Lung (tissue), 12 donors: Measurements from ENCODE around the gene ST3GAL3. TPM values are rescaled to one million over a fixed set of nuclear protein-coding genes. Genes with fewer than 3 reads are reported as not detected.

Source experiments
- ATAC-seq: fragments of 200-7000 bp; cut with Tn5 transposase; one replicate; pipeline ENCODE4 v1.9.1; 2020; ENCODE audit warnings: moderate number of reproducible peaks; ENCODE audit not compliant: insufficient read depth, low FRiP score
- DNase-seq, 3 donors: peaks; one replicate each; pipeline ENCODE4 v3.0.0-alpha.2; 2013 to 2017
- H3K27ac ChIP-seq, 2 donors: one replicate each; pipeline ENCODE4 v1.5.1; 2013; ENCODE audit warnings: mild to moderate bottlenecking in 2 of 2, moderate library complexity in 2 of 2, control low read depth in 1 of 2, inconsistent platforms in 1 of 2, low read depth in 1 of 2, low read length in 1 of 2
- H3K27me3 ChIP-seq, 3 donors: one replicate each; pipeline ENCODE4 v1.5.1; 2013; ENCODE audit warnings: low read length in 2 of 3; ENCODE audit not compliant: control insufficient read depth in 3 of 3, insufficient read depth in 3 of 3
- H3K36me3 ChIP-seq, 4 donors: one replicate each; pipeline ENCODE4 v1.5.1; 2013; ENCODE audit warnings: low read length in 4 of 4, mild to moderate bottlenecking in 1 of 4, moderate library complexity in 1 of 4; ENCODE audit not compliant: control insufficient read depth in 4 of 4, insufficient read depth in 4 of 4
- H3K4me1 ChIP-seq, 5 donors: one replicate each; pipeline ENCODE4 v1.5.1; 2013; ENCODE audit warnings: low read length in 5 of 5, mild to moderate bottlenecking in 2 of 5, moderate library complexity in 1 of 5; ENCODE audit not compliant: control insufficient read depth in 5 of 5, insufficient read depth in 5 of 5
- H3K4me3 ChIP-seq: one replicate; pipeline ENCODE4 v1.5.1; 2013; ENCODE audit warnings: mild to moderate bottlenecking, control low read depth, moderate library complexity
- H3K9ac ChIP-seq, 2 donors: one replicate each; pipeline ENCODE4 v1.5.1; 2013; ENCODE audit warnings: low read length in 2 of 2, control low read depth in 1 of 2; ENCODE audit not compliant: insufficient read depth in 1 of 2
- H3K9me3 ChIP-seq, 4 donors: one replicate each; pipeline ENCODE4 v1.5.1; 2013; ENCODE audit warnings: low read length in 3 of 4, mild to moderate bottlenecking in 1 of 4, moderate library complexity in 1 of 4; ENCODE audit not compliant: control insufficient read depth in 4 of 4, insufficient read depth in 3 of 4
- CTCF ChIP-seq: IDR thresholded peaks from 2 replicates; pipeline ENCODE4 v1.5.1; 2012; ENCODE audit warnings: mild to moderate bottlenecking; ENCODE audit errors: control extremely low read depth, extremely low read depth
- WGBS, 2 donors: extraction: QIAGEN DNeasy Blood & Tissue Kit; methylation state at CpG; one replicate each; pipeline ENCODE4 v1.1.7; 2013; 5-methylcytosine and 5-hydroxymethylcytosine counted together
- polyA plus RNA-seq, 2 donors: library from polyadenylated mRNA; stranded (reverse); fragments of 200-250 nt; gene quantifications; one replicate each; pipeline ENCODE4 v1.2.1, GENCODE V29; 2013
- total RNA-seq, 2 donors: library from RNA; depleted of rRNA in 1 of 2; stranded (reverse); fragments of >200 nt in 1 of 2; gene quantifications; one replicate each; pipeline ENCODE4 v1.2.1, GENCODE V29; 2014 to 2021
- donor health status: control.
- donor health status: control.
- donor health status: Bipolar disorder and iron deficiency.
- donor health status: healthy.
- donor health status: DM: yes; HTN: yes; CAD: no.

Gene ST3GAL3
- total and polyA plus RNA-seq, 4 donors: 8.4 to 28.0 (median 17.1) TPM

- H3K36me3 ChIP-seq: peaks cover 0 to 15% (median 0%) of the 10 kb centered on the region in 4 donors
- no peak for TF ChIP-seq CTCF
- ATAC-seq (no peak), DNase-seq (no peak)
- no peaks in the 10 kb centered on the region for H3K27me3 ChIP-seq
- WGBS, 2 donors: 93 to 95% methylated on average over 13 of the region's 13 CpGs
- H3K9me3 ChIP-seq: no peaks in the 10 kb centered on the region
- H3K4me3 ChIP-seq: no peak overlapping the region
- no peak overlapping the region for H3K9ac ChIP-seq
- H3K4me1 ChIP-seq: peaks cover 3 to 20% (median 13%) of the 10 kb centered on the region in 5 donors
- H3K27ac ChIP-seq: no peak overlapping the region
Observed at GRCh38 chr1:43949678-43950077, 242.3 kb downstream of the ST3GAL3 start.

- H3K36me3 ChIP-seq: peaks cover 0 to 18% (median under 1%) of the 10 kb centered on the region in 4 donors
- WGBS, 2 donors: 90% methylated on average over 4 of the region's 4 CpGs
- H3K9me3 ChIP-seq: no peaks in the 10 kb centered on the region
- no peak overlapping the region for H3K9ac ChIP-seq
- DNase-seq (no peak), ATAC-seq (no peak)
- no peaks in the 10 kb centered on the region for H3K27me3 ChIP-seq
- peaks cover 0 to 20% (median 8%) of the 10 kb centered on the region in 5 donors for H3K4me1 ChIP-seq
- TF ChIP-seq CTCF: no peak
- H3K27ac ChIP-seq: no peak overlapping the region
- H3K4me3 ChIP-seq: no peak overlapping the region
Observed at GRCh38 chr1:43951021-43951985, 244.0 kb downstream of the ST3GAL3 start.

GRCh38 chr1:43952731-43953346 lies 245.5 kb downstream of the ST3GAL3 start:
- Histone ChIP-seq H3K4me1 (peaks cover 0 to 12% (median 4%) of the 10 kb centered on the region in 5 donors), H3K27me3 (no peaks in the 10 kb centered on the region), H3K36me3 (peaks cover 3 to 30% (median 12%) of the 10 kb centered on the region in 4 donors), H3K9ac (no peak overlapping the region), H3K27ac (no peak overlapping the region), H3K9me3 (no peaks in the 10 kb centered on the region), H3K4me3 (no peak overlapping the region)
- ATAC-seq (no peak), DNase-seq (no peak)
- 82 to 91% methylated on average over 8 of the region's 8 CpGs for WGBS, 2 donors
- TF ChIP-seq CTCF: no peak
